Gastroesophageal sphincter (tissue), 4 donors: ENCODE measurements around the gene RERG. TPM values are rescaled to one million over a fixed set of nuclear protein-coding genes. Genes with fewer than 3 reads are reported as not detected.
"Not testable (repeated sequence)": the region's sequence is repeated elsewhere in the genome, so short reads cannot be mapped to it uniquely, and the experiment has no call there.

Experiments used
- ATAC-seq: fragments of 150-250 bp; one replicate; pipeline ENCODE4 v1.9.1; 2016; ENCODE audit warnings: mild to moderate bottlenecking, moderate library complexity
- H3K27ac ChIP-seq, 4 donors: fragments of 200-600 bp; sonication (generic) in 3 of 4; 1 replicate in 3 of 4; 2 replicates in 1 of 4; pipeline ENCODE4 v1.5.1; 2016 to 2019
- H3K27me3 ChIP-seq: fragments of 200-600 bp; sonication (generic); one replicate; pipeline ENCODE4 v1.5.1; 2019
- H3K36me3 ChIP-seq, 2 donors: fragments of 200-600 bp; sonication (generic); one replicate each; pipeline ENCODE4 v1.5.1; 2019; ENCODE audit warnings: control low read depth in 1 of 2
- H3K4me1 ChIP-seq, 3 donors: fragments of 200-600 bp; sonication (generic); 1 replicate in 2 of 3; 2 replicates in 1 of 3; pipeline ENCODE4 v1.5.1; 2016 to 2019; ENCODE audit warnings: control low read depth in 2 of 3
- H3K4me3 ChIP-seq, 2 donors: fragments of 200-600 bp; sonication (generic); one replicate each; pipeline ENCODE4 v1.5.1; 2019; ENCODE audit warnings: mild to moderate bottlenecking in 1 of 2, moderate library complexity in 1 of 2
- H3K9me3 ChIP-seq, 3 donors: fragments of 200-600 bp; sonication (generic); one replicate each; pipeline ENCODE4 v1.5.1; 2017 to 2019; ENCODE audit warnings: control low read depth in 2 of 3
- EP300 ChIP-seq: sonication (generic); formaldehyde crosslinking; IDR thresholded peaks from one replicate; pipeline ENCODE4 v1.6.1; 2017; ENCODE audit warnings: antibody characterized with exemption, mild to moderate bottlenecking
- POLR2A ChIP-seq, 2 donors: fragments of 450-650 bp; IDR thresholded peaks; one replicate each; pipeline ENCODE4 v1.6.1; 2017; ENCODE audit warnings: antibody characterized with exemption in 2 of 2, mild to moderate bottlenecking in 2 of 2, moderate library complexity in 1 of 2
- POLR2AphosphoS5 ChIP-seq: sonication (generic); formaldehyde crosslinking; IDR thresholded peaks from one replicate; pipeline ENCODE4 v1.6.1; 2017; ENCODE audit warnings: antibody characterized with exemption
- WGBS, 2 donors: methylation state at CpG; one replicate each; pipeline ENCODE4 v1.1.5; 2018; ENCODE audit warnings: low coverage in 1 of 2; 5-methylcytosine and 5-hydroxymethylcytosine counted together
- total RNA-seq, 4 donors: library from RNA; depleted of rRNA; stranded (reverse); fragments of >200 nt; gene quantifications; one replicate each; pipeline ENCODE4 v1.1.0, GENCODE V29; 2016
- TF ChIP-seq, protein P1 (sequence below), 4 experiments: fragments of 200-600 bp in 2 of 4; fragments of 450-650 bp in 2 of 4; sonication (generic) in 1 of 4; IDR thresholded peaks; one replicate each; pipeline ENCODE4 v1.5.1; 2017 to 2019; ENCODE audit warnings: antibody characterized with exemption in 4 of 4, mild to moderate bottlenecking in 2 of 4, moderate library complexity in 2 of 4

The RERG gene
- total RNA-seq, 4 donors from 2014 or later: 13.6 to 32.0 (median 19.8) TPM

DNA sequence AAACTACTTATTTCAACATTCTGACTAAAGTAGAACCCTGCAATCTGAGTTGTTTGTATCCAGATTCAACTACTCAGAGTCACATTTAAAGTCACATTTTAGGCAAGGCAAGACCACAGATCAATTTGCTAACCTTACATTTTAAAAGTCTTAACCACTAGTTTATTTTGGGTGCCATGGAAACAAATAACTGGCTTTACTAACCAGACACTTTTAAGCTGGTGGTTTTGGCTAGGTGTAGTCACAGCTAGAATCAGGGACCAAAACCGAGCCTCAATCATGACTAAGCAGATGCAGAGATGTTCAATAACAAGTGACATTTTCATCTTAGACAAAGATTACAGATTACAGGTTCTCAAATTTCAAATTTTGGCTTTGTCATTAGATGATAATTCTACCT, 133.1 kb downstream of the RERG start:
- no peaks in the 10 kb centered on the region for H3K36me3 ChIP-seq
- no peak overlapping the region for H3K4me3 ChIP-seq
- H3K4me1 ChIP-seq: no peaks in the 10 kb centered on the region
- H3K27me3 ChIP-seq: no peaks in the 10 kb centered on the region
- TF ChIP-seq POLR2AphosphoS5: no peak
- TF ChIP-seq, protein P1, sequence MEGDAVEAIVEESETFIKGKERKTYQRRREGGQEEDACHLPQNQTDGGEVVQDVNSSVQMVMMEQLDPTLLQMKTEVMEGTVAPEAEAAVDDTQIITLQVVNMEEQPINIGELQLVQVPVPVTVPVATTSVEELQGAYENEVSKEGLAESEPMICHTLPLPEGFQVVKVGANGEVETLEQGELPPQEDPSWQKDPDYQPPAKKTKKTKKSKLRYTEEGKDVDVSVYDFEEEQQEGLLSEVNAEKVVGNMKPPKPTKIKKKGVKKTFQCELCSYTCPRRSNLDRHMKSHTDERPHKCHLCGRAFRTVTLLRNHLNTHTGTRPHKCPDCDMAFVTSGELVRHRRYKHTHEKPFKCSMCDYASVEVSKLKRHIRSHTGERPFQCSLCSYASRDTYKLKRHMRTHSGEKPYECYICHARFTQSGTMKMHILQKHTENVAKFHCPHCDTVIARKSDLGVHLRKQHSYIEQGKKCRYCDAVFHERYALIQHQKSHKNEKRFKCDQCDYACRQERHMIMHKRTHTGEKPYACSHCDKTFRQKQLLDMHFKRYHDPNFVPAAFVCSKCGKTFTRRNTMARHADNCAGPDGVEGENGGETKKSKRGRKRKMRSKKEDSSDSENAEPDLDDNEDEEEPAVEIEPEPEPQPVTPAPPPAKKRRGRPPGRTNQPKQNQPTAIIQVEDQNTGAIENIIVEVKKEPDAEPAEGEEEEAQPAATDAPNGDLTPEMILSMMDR (IDR thresholded peaks at IDR 0.05): no peak
- no peaks in the 10 kb centered on the region for H3K9me3 ChIP-seq
- ATAC-seq: no peak
- no peak overlapping the region for H3K27ac ChIP-seq
- 67 to 73% methylated on average over 1 of the region's 1 CpG for WGBS, 2 donors

- H3K4me1 ChIP-seq, H3K27me3 ChIP-seq, H3K36me3 ChIP-seq, H3K9me3 ChIP-seq, H3K4me3 ChIP-seq, H3K27ac ChIP-seq, ATAC-seq: not testable (repeated sequence)
- WGBS, 2 donors: 75 to 90% methylated on average over 2 of the region's 2 CpGs
Measured at GRCh38 chr12:15077751-15078150, 143.5 kb downstream of the RERG start.

DNA sequence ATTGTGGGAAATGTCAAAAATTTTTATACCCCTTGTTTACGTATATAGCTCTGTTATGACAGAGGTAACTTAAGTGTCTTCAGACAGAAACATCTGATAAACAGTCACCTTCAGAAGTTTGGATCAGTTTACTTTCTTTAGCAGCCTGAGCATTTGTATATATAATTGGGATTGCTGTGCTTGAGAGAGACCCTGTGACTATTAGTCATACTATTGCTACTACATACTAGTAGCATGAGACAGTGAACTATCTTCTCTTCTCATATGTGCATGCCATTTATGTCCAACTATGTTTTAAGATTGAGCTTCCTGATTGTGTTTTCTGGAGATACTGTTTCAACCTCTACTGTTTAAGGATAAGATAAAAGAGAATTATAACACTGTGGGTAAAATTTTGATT, 146.9 kb downstream of the RERG start:
- Histone ChIP-seq H3K4me1 (no peaks in the 10 kb centered on the region), H3K4me3 (no peak overlapping the region), H3K27me3 (no peaks in the 10 kb centered on the region), H3K36me3 (no peaks in the 10 kb centered on the region), H3K9me3 (no peaks in the 10 kb centered on the region), H3K27ac (no peak overlapping the region)
- TF ChIP-seq EP300: no peak
- 80 to 96% methylated on average over 1 of the region's 1 CpG for WGBS, 2 donors
- ATAC-seq: no peak

DNA sequence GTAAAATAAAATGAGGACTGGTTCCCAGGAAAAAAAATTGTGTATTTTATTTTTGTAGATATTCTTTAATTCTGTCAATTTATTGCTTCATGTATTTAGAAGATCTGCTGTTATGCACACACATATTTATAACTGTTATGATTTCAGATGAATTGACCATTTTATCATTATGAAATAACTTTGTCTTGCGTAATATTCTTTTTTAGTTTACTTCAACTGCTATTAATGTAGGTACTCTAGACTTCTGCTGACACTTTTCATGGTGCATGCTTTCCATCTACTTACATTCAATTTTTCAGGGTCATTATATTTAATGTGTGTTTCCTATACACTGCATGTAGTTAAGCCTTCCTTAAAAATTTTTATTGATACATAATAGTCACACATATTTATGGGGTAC, 162.1 kb downstream of the RERG start:
- Histone ChIP-seq H3K4me1 (no peaks in the 10 kb centered on the region), H3K27ac (no peak overlapping the region), H3K9me3 (no peaks in the 10 kb centered on the region), H3K27me3 (no peaks in the 10 kb centered on the region), H3K36me3 (no peaks in the 10 kb centered on the region), H3K4me3 (no peak overlapping the region)
- 88 to 100% methylated on average over 1 of the region's 1 CpG for WGBS, 2 donors
- ATAC-seq: no peak
- TF ChIP-seq EP300 (no peak), POLR2A (IDR thresholded peaks at IDR 0.05) (no peak), POLR2AphosphoS5 (no peak)
- TF ChIP-seq, protein P1 (IDR thresholded peaks at IDR 0.05): no peak

Other genes with a start within 250 kb of the RERG start
- gene PDE6H, start 248.4 kb downstream of the RERG start, total RNA-seq: not detected
- gene PTPRO, start 101.1 kb upstream of the RERG start, total RNA-seq: 10 to 100 TPM in 1 of 4 donors, 1 to 10 TPM in 2, under 1 TPM in 1; 0.50 to 10.7 (median 2.8) TPM